ENCODE results near the gene ORC1.
A peak's percentile ranks its signal among the peaks of the same experiment; 100 is the strongest.

Gene ORC1

GRCh38 chr1:52423055-52423454, 18.8 kb upstream of the ORC1 start:
- Histone ChIP-seq H3K36me3 (ENCODE audit: insufficient read depth, low read depth, low read length) (peaks cover 65% of the 10 kb centered on the region), H3K9me3 (ENCODE audit: insufficient read depth, low read depth, low read length) (no peaks in the 10 kb centered on the region), H3K9ac (ENCODE audit: low read depth, low read length) (no peak overlapping the region), H3K27me3 (ENCODE audit: insufficient read depth, low read length) (no peaks in the 10 kb centered on the region), H3K4me1 (ENCODE audit: insufficient read depth, low read length) (peaks cover 13% of the 10 kb centered on the region), H3K4me3 (ENCODE audit: low read length) (no peak overlapping the region), H3K27ac (ENCODE audit: low read length) (no peak overlapping the region)

- H3K27ac ChIP-seq (ENCODE audit: low read length) = no peak overlapping the region
- no peaks in the 10 kb centered on the region for H3K27me3 ChIP-seq (ENCODE audit: insufficient read depth, low read length)
- no peak overlapping the region for H3K9ac ChIP-seq (ENCODE audit: low read depth, low read length)
- H3K4me3 ChIP-seq (ENCODE audit: low read length) = no peak overlapping the region
- H3K9me3 ChIP-seq (ENCODE audit: insufficient read depth, low read depth, low read length) = no peaks in the 10 kb centered on the region
- no peaks in the 10 kb centered on the region for H3K4me1 ChIP-seq (ENCODE audit: insufficient read depth, low read length)
- H3K36me3 ChIP-seq (ENCODE audit: insufficient read depth, low read depth, low read length) = peaks cover 86% of the 10 kb centered on the region
Measured at GRCh38 chr1:52420713-52421112, 16.5 kb upstream of the ORC1 start.

- H3K9me3 ChIP-seq (ENCODE audit: insufficient read depth, low read depth, low read length) = no peaks in the 10 kb centered on the region
- no peak overlapping the region for H3K4me3 ChIP-seq (ENCODE audit: low read length)
- no peak overlapping the region for H3K9ac ChIP-seq (ENCODE audit: low read depth, low read length)
- H3K36me3 ChIP-seq (ENCODE audit: insufficient read depth, low read depth, low read length) = peaks cover 96% of the 10 kb centered on the region
- no peak overlapping the region for H3K27ac ChIP-seq (ENCODE audit: low read length)
- H3K27me3 ChIP-seq (ENCODE audit: insufficient read depth, low read length) = no peaks in the 10 kb centered on the region
- no peaks in the 10 kb centered on the region for H3K4me1 ChIP-seq (ENCODE audit: insufficient read depth, low read length)
Measured at GRCh38 chr1:52416811-52417210, 12.6 kb upstream of the ORC1 start.

GRCh38 chr1:52414942-52415341, 10.7 kb upstream of the ORC1 start:
- Histone ChIP-seq H3K4me1 (ENCODE audit: insufficient read depth, low read length) (no peaks in the 10 kb centered on the region), H3K27me3 (ENCODE audit: insufficient read depth, low read length) (no peaks in the 10 kb centered on the region), H3K36me3 (ENCODE audit: insufficient read depth, low read depth, low read length) (peaks cover 92% of the 10 kb centered on the region), H3K9ac (ENCODE audit: low read depth, low read length) (no peak overlapping the region), H3K9me3 (ENCODE audit: insufficient read depth, low read depth, low read length) (no peaks in the 10 kb centered on the region), H3K27ac (ENCODE audit: low read length) (no peak overlapping the region), H3K4me3 (ENCODE audit: low read length) (no peak overlapping the region)

GRCh38 chr1:52413410-52413989, 9.3 kb upstream of the ORC1 start:
- Histone ChIP-seq H3K4me1 (ENCODE audit: insufficient read depth, low read length) (no peaks in the 10 kb centered on the region), H3K9ac (ENCODE audit: low read depth, low read length) (no peak overlapping the region), H3K27me3 (ENCODE audit: insufficient read depth, low read length) (no peaks in the 10 kb centered on the region), H3K4me3 (ENCODE audit: low read length) (no peak overlapping the region), H3K36me3 (ENCODE audit: insufficient read depth, low read depth, low read length) (peaks cover 93% of the 10 kb centered on the region), H3K9me3 (ENCODE audit: insufficient read depth, low read depth, low read length) (no peaks in the 10 kb centered on the region), H3K27ac (ENCODE audit: low read length) (no peak overlapping the region)

GRCh38 chr1:52404975-52405338, 734 bp upstream of the ORC1 start:
- H3K27ac ChIP-seq (ENCODE audit: low read length) = peak overlapping the region; percentile 90
- H3K36me3 ChIP-seq (ENCODE audit: insufficient read depth, low read depth, low read length) = peaks cover 56% of the 10 kb centered on the region
- H3K9me3 ChIP-seq (ENCODE audit: insufficient read depth, low read depth, low read length) = no peaks in the 10 kb centered on the region

GRCh38 chr1:52403566-52404115, 582 bp downstream of the ORC1 start:
- Histone ChIP-seq H3K4me3 (ENCODE audit: low read length) (peak overlapping the region; percentile 93), H3K36me3 (ENCODE audit: insufficient read depth, low read depth, low read length) (peaks cover 54% of the 10 kb centered on the region), H3K27ac (ENCODE audit: low read length) (peak overlapping the region; percentile 80), H3K9ac (ENCODE audit: low read depth, low read length) (peak overlapping the region; percentile 96), H3K27me3 (ENCODE audit: insufficient read depth, low read length) (no peaks in the 10 kb centered on the region), H3K9me3 (ENCODE audit: insufficient read depth, low read depth, low read length) (no peaks in the 10 kb centered on the region), H3K4me1 (ENCODE audit: insufficient read depth, low read length) (no peaks in the 10 kb centered on the region; the same call in 1 of the 2 replicates)

More at GRCh38 chr1:52404975-52405338, 734 bp upstream of the ORC1 start:
- peak overlapping the region; percentile 93 for H3K4me3 ChIP-seq (ENCODE audit: low read length)
- H3K9ac ChIP-seq (ENCODE audit: low read depth, low read length) = peak overlapping the region; percentile 96
- H3K4me1 ChIP-seq (ENCODE audit: insufficient read depth, low read length) = no peaks in the 10 kb centered on the region; the same call in 1 of the 2 replicates
- H3K27me3 ChIP-seq (ENCODE audit: insufficient read depth, low read length) = no peaks in the 10 kb centered on the region

GRCh38 chr1:52402860-52403240, 1.4 kb downstream of the ORC1 start:
- Histone ChIP-seq H3K4me1 (ENCODE audit: insufficient read depth, low read length) (no peaks in the 10 kb centered on the region; the same call in 1 of the 2 replicates), H3K4me3 (ENCODE audit: low read length) (peak overlapping the region; percentile 93), H3K9ac (ENCODE audit: low read depth, low read length) (peak overlapping the region; percentile 96; the same call in 1 of the 2 replicates), H3K9me3 (ENCODE audit: insufficient read depth, low read depth, low read length) (no peaks in the 10 kb centered on the region), H3K27me3 (ENCODE audit: insufficient read depth, low read length) (no peaks in the 10 kb centered on the region), H3K36me3 (ENCODE audit: insufficient read depth, low read depth, low read length) (peaks cover 52% of the 10 kb centered on the region), H3K27ac (ENCODE audit: low read length) (no peak overlapping the region)

GRCh38 chr1:52400131-52400530, 4.1 kb downstream of the ORC1 start:
- H3K4me1 ChIP-seq (ENCODE audit: insufficient read depth, low read length) = no peaks in the 10 kb centered on the region; the same call in 1 of the 2 replicates
- no peak overlapping the region for H3K4me3 ChIP-seq (ENCODE audit: low read length)
- no peaks in the 10 kb centered on the region for H3K9me3 ChIP-seq (ENCODE audit: insufficient read depth, low read depth, low read length)
- peaks cover 66% of the 10 kb centered on the region for H3K36me3 ChIP-seq (ENCODE audit: insufficient read depth, low read depth, low read length)
- no peak overlapping the region for H3K9ac ChIP-seq (ENCODE audit: low read depth, low read length)
- no peaks in the 10 kb centered on the region for H3K27me3 ChIP-seq (ENCODE audit: insufficient read depth, low read length)
- no peak overlapping the region for H3K27ac ChIP-seq (ENCODE audit: low read length)

- no peaks in the 10 kb centered on the region for H3K27me3 ChIP-seq (ENCODE audit: insufficient read depth, low read length)
- no peaks in the 10 kb centered on the region; the same call in 1 of the 2 replicates for H3K4me1 ChIP-seq (ENCODE audit: insufficient read depth, low read length)
- H3K9me3 ChIP-seq (ENCODE audit: insufficient read depth, low read depth, low read length) = no peaks in the 10 kb centered on the region
- peaks cover 71% of the 10 kb centered on the region for H3K36me3 ChIP-seq (ENCODE audit: insufficient read depth, low read depth, low read length)
- no peak overlapping the region for H3K9ac ChIP-seq (ENCODE audit: low read depth, low read length)
- H3K4me3 ChIP-seq (ENCODE audit: low read length) = no peak overlapping the region
- H3K27ac ChIP-seq (ENCODE audit: low read length) = no peak overlapping the region
Measured at GRCh38 chr1:52399629-52400028, 4.6 kb downstream of the ORC1 start.

GRCh38 chr1:52393174-52393573, 11.0 kb downstream of the ORC1 start:
- Histone ChIP-seq H3K36me3 (ENCODE audit: insufficient read depth, low read depth, low read length) (peaks cover 92% of the 10 kb centered on the region), H3K4me3 (ENCODE audit: low read length) (no peak overlapping the region), H3K9ac (ENCODE audit: low read depth, low read length) (no peak overlapping the region), H3K9me3 (ENCODE audit: insufficient read depth, low read depth, low read length) (no peaks in the 10 kb centered on the region), H3K27me3 (ENCODE audit: insufficient read depth, low read length) (no peaks in the 10 kb centered on the region), H3K4me1 (ENCODE audit: insufficient read depth, low read length) (no peaks in the 10 kb centered on the region), H3K27ac (ENCODE audit: low read length) (no peak overlapping the region)

GRCh38 chr1:52386458-52386857, 17.8 kb downstream of the ORC1 start:
- Histone ChIP-seq H3K27me3 (ENCODE audit: insufficient read depth, low read length) (no peaks in the 10 kb centered on the region), H3K36me3 (ENCODE audit: insufficient read depth, low read depth, low read length) (peaks cover 95% of the 10 kb centered on the region), H3K4me1 (ENCODE audit: insufficient read depth, low read length) (no peaks in the 10 kb centered on the region), H3K9ac (ENCODE audit: low read depth, low read length) (no peak overlapping the region), H3K4me3 (ENCODE audit: low read length) (no peak overlapping the region), H3K27ac (ENCODE audit: low read length) (no peak overlapping the region), H3K9me3 (ENCODE audit: insufficient read depth, low read depth, low read length) (no peaks in the 10 kb centered on the region)
